ENCODE data around the gene CEP97.

The CEP97 gene

GRCh38 chr3:101778385-101779046 lies 54.1 kb downstream of the CEP97 start:
- DNase-seq (ENCODE audit: low spot score) = no peak

GRCh38 chr3:101779047-101779821 lies 54.8 kb downstream of the CEP97 start, which contains the start of gene NXPE3:
Gene NXPE3 (plus strand): TSS chr3:101779211. CDS start chr3:101785597, 6,386 bp downstream.
- DNase-seq (ENCODE audit: low spot score) = peak; percentile 94

GRCh38 chr3:101779822-101780381 lies 55.5 kb downstream of the CEP97 start:
- DNase-seq (ENCODE audit: low spot score) = no peak

GRCh38 chr3:101780661-101781060 lies 56.2 kb downstream of the CEP97 start:
- DNase-seq (ENCODE audit: low spot score) = no peak

GRCh38 chr3:101781166-101781565 lies 56.8 kb downstream of the CEP97 start:
- DNase-seq (ENCODE audit: low spot score) = no peak

GRCh38 chr3:101784855-101785613 lies 60.6 kb downstream of the CEP97 start:
- peak; percentile 7 for DNase-seq (ENCODE audit: low spot score)

GRCh38 chr3:101791778-101792177 lies 67.4 kb downstream of the CEP97 start:
- DNase-seq (ENCODE audit: low spot score) = no peak

GRCh38 chr3:101796077-101796680 lies 71.8 kb downstream of the CEP97 start:
- DNase-seq (ENCODE audit: low spot score) = no peak

- no peak for DNase-seq (ENCODE audit: low spot score)
These were observed 76.8 kb downstream of the CEP97 start for GRCh38 chr3:101801174-101801573.

- DNase-seq (ENCODE audit: low spot score) = no peak
These were observed 77.8 kb downstream of the CEP97 start for GRCh38 chr3:101802179-101802578.

GRCh38 chr3:101803173-101803782 lies 78.9 kb downstream of the CEP97 start:
- peak; percentile 77 for DNase-seq (ENCODE audit: low spot score)

- no peak for DNase-seq (ENCODE audit: low spot score)
These were observed 79.5 kb downstream of the CEP97 start for GRCh38 chr3:101803939-101804338.

GRCh38 chr3:101806491-101806890 lies 82.1 kb downstream of the CEP97 start:
- DNase-seq (ENCODE audit: low spot score) = no peak

GRCh38 chr3:101807888-101808287 lies 83.5 kb downstream of the CEP97 start:
- DNase-seq (ENCODE audit: low spot score) = no peak

- peak; percentile 66 for DNase-seq (ENCODE audit: low spot score)
These were observed 85.0 kb downstream of the CEP97 start for GRCh38 chr3:101809178-101810021.

GRCh38 chr3:101810022-101810418 lies 85.6 kb downstream of the CEP97 start:
- DNase-seq (ENCODE audit: low spot score) = no peak

GRCh38 chr3:101811875-101812274 lies 87.5 kb downstream of the CEP97 start:
- no peak for DNase-seq (ENCODE audit: low spot score)

- no peak for DNase-seq (ENCODE audit: low spot score)
These were observed 88.5 kb downstream of the CEP97 start for GRCh38 chr3:101812895-101813294.

- DNase-seq (ENCODE audit: low spot score) = peak; percentile 59
These were observed 89.5 kb downstream of the CEP97 start for GRCh38 chr3:101813817-101814440.

- DNase-seq (ENCODE audit: low spot score) = no peak
These were observed 90.4 kb downstream of the CEP97 start for GRCh38 chr3:101814835-101815234.
